Measurements from ENCODE around the gene PRAMEF13. TPM values are rescaled to one million over a fixed set of nuclear protein-coding genes. Genes with fewer than 3 reads are reported as not detected.

The PRAMEF13 gene
- total and polyA plus RNA-seq, 5 donors from 2014 or later: not detected

Other genes with a start within 250 kb of the PRAMEF13 start
- gene PRAMEF27, start 144.8 kb downstream of the PRAMEF13 start, total RNA-seq: not detected
- gene PRAMEF27, start 144.8 kb downstream of the PRAMEF13 start, polyA plus RNA-seq: not detected
- not detected for gene HNRNPCL3, start 140.6 kb downstream of the PRAMEF13 start, total RNA-seq
- gene HNRNPCL3, start 140.6 kb downstream of the PRAMEF13 start, polyA plus RNA-seq: not detected
- gene PRAMEF25, start 130.6 kb downstream of the PRAMEF13 start, total RNA-seq: not detected
- gene PRAMEF25, start 130.6 kb downstream of the PRAMEF13 start, polyA plus RNA-seq: not detected
- gene HNRNPCL2, start 84.6 kb downstream of the PRAMEF13 start, total RNA-seq: not detected
- not detected for gene HNRNPCL2, start 84.6 kb downstream of the PRAMEF13 start, polyA plus RNA-seq
- gene PRAMEF26, start 45.4 kb downstream of the PRAMEF13 start, total RNA-seq: not detected
- not detected for gene PRAMEF26, start 45.4 kb downstream of the PRAMEF13 start, polyA plus RNA-seq
- not detected for gene HNRNPCL4, start 35.8 kb downstream of the PRAMEF13 start, total RNA-seq
- gene HNRNPCL4, start 35.8 kb downstream of the PRAMEF13 start, polyA plus RNA-seq: not detected
- gene PRAMEF9, start 29.6 kb downstream of the PRAMEF13 start, total RNA-seq: not detected
- not detected for gene PRAMEF9, start 29.6 kb downstream of the PRAMEF13 start, polyA plus RNA-seq
- not detected for gene PRAMEF18, start 24.7 kb upstream of the PRAMEF13 start, total RNA-seq
- gene PRAMEF18, start 24.7 kb upstream of the PRAMEF13 start, polyA plus RNA-seq: not detected
- gene PRAMEF5, start 52.8 kb upstream of the PRAMEF13 start, total RNA-seq: not detected
- not detected for gene PRAMEF5, start 52.8 kb upstream of the PRAMEF13 start, polyA plus RNA-seq
- not detected for gene PRAMEF8, start 83.7 kb upstream of the PRAMEF13 start, total RNA-seq
- not detected for gene PRAMEF8, start 83.7 kb upstream of the PRAMEF13 start, polyA plus RNA-seq
- gene PRAMEF33, start 102.1 kb upstream of the PRAMEF13 start, total RNA-seq: not detected
- gene PRAMEF33, start 102.1 kb upstream of the PRAMEF13 start, polyA plus RNA-seq: not detected
- gene PRAMEF15, start 114.2 kb upstream of the PRAMEF13 start, total RNA-seq: not detected
- not detected for gene PRAMEF15, start 114.2 kb upstream of the PRAMEF13 start, polyA plus RNA-seq
- not detected for gene PRAMEF14, start 145.7 kb upstream of the PRAMEF13 start, total RNA-seq
- not detected for gene PRAMEF14, start 145.7 kb upstream of the PRAMEF13 start, polyA plus RNA-seq
- gene PRAMEF19, start 170.5 kb upstream of the PRAMEF13 start, total RNA-seq: not detected
- gene PRAMEF19, start 170.5 kb upstream of the PRAMEF13 start, polyA plus RNA-seq: not detected
- not detected for gene PRAMEF17, start 188.2 kb upstream of the PRAMEF13 start, total RNA-seq
- not detected for gene PRAMEF17, start 188.2 kb upstream of the PRAMEF13 start, polyA plus RNA-seq
- gene PRAMEF20, start 209.0 kb upstream of the PRAMEF13 start, total RNA-seq: not detected
- gene PRAMEF20, start 209.0 kb upstream of the PRAMEF13 start, polyA plus RNA-seq: not detected

All from CD4-positive, CD25-positive, alpha-beta regulatory T cell (primary cell).